Activated CD8-positive, alpha-beta memory T cell treated with anti-CD3 and anti-CD28 coated beads for 48 hours (primary cell): ENCODE data around the gene FES.

ENCODE experiments used
- DNase-seq, 3 experiments: peaks; one replicate each; pipeline ENCODE4 v3.0.0-alpha.2; 2020; ENCODE audit warnings: low read depth in 2 of 3, low spot score in 2 of 3

The FES gene

GRCh38 chr15:90875549-90875981 is 8.7 kb upstream of the FES start:
- no peak for DNase-seq

- no peak for DNase-seq
These were observed 8.3 kb upstream of the FES start for GRCh38 chr15:90876046-90876445.

GRCh38 chr15:90876512-90877170 is 7.7 kb upstream of the FES start:
- no peak for DNase-seq

GRCh38 chr15:90877315-90877714 is 7.0 kb upstream of the FES start:
- DNase-seq, result no peak

- no peak for DNase-seq
These were observed 6.3 kb upstream of the FES start for GRCh38 chr15:90877996-90878395.

GRCh38 chr15:90878660-90879059 is 5.6 kb upstream of the FES start:
- DNase-seq, result no peak

GRCh38 chr15:90879730-90880366 is 4.5 kb upstream of the FES start:
- DNase-seq, result no peak

GRCh38 chr15:90880381-90881145 is 3.7 kb upstream of the FES start:
- DNase-seq, result no peak

- DNase-seq, result no peak
These were observed 2.9 kb upstream of the FES start for GRCh38 chr15:90881181-90881977.

GRCh38 chr15:90881978-90882721 is 2.2 kb upstream of the FES start:
- DNase-seq, result no peak

GRCh38 chr15:90882781-90883525 is 1.4 kb upstream of the FES start:
- DNase-seq, result no peak

GRCh38 chr15:90883526-90883975 is 753 bp upstream of the FES start:
- DNase-seq, result no peak

GRCh38 chr15:90884719-90885431 is 571 bp downstream of the FES start:
- no peak for DNase-seq

- peak in 2 of 3 experiments; percentile 51 to 73 for DNase-seq
These were observed 1.4 kb downstream of the FES start for GRCh38 chr15:90885432-90886290.

GRCh38 chr15:90886291-90886614 is 1.9 kb downstream of the FES start:
- DNase-seq, result no peak

- no peak for DNase-seq
These were observed 2.8 kb downstream of the FES start for GRCh38 chr15:90887037-90887481.

- no peak for DNase-seq
These were observed 5.0 kb downstream of the FES start for GRCh38 chr15:90889313-90889730.

GRCh38 chr15:90889736-90890456 is 5.6 kb downstream of the FES start:
- no peak for DNase-seq
